ENCODE results near the gene MIPOL1. TPM values are rescaled to one million over a fixed set of nuclear protein-coding genes. Genes with fewer than 3 reads are reported as not detected.

MIPOL1 gene
- total RNA-seq, 3 donors from 2014 or later (not counting 1 experiment from before 2014, with no cell fraction given): not detected

DNA sequence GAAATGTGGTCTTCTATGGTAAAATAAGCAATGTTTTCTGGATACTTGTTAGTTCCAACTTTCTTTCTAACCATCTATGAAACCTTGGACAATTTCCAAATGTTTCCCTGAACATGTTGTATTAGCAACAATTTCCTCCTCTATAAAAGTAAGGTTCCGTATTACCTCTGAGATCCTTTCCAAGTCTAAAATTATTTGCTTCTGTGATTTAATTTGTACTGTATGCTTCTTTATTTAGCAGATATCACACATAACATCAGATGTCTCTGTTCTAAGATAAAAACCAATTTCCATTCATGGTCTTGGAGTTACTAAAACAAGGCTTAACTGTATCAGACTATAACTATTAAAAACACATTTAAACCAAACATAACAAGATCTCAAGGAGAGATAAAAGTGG, 220.1 kb downstream of the MIPOL1 start:
- ATAC-seq (no peak), DNase-seq (no peak)
- H3K27ac ChIP-seq (ENCODE audit: low read length): no peak overlapping the region
- H3K4me3 ChIP-seq (ENCODE audit: low read length): no peak overlapping the region
- Mint-ChIP-seq H3K4me3 (no peak overlapping the region), H3K4me1 (no peaks in the 10 kb centered on the region), H3K36me3 (no peaks in the 10 kb centered on the region), H3K27me3 (ENCODE audit: low read depth in 2 of 2) (no peaks in the 10 kb centered on the region), H3K27ac (no peak overlapping the region), H3K9me3 (peaks cover 5 to 9% of the 10 kb centered on the region in 2 donors)
- no peaks in the 10 kb centered on the region for H3K9me3 ChIP-seq (ENCODE audit: control insufficient read depth, insufficient read depth, low read length)
- intact Hi-C loops (cut with micrococcal nuclease): no loop called here
- TF ChIP-seq, protein P1, sequence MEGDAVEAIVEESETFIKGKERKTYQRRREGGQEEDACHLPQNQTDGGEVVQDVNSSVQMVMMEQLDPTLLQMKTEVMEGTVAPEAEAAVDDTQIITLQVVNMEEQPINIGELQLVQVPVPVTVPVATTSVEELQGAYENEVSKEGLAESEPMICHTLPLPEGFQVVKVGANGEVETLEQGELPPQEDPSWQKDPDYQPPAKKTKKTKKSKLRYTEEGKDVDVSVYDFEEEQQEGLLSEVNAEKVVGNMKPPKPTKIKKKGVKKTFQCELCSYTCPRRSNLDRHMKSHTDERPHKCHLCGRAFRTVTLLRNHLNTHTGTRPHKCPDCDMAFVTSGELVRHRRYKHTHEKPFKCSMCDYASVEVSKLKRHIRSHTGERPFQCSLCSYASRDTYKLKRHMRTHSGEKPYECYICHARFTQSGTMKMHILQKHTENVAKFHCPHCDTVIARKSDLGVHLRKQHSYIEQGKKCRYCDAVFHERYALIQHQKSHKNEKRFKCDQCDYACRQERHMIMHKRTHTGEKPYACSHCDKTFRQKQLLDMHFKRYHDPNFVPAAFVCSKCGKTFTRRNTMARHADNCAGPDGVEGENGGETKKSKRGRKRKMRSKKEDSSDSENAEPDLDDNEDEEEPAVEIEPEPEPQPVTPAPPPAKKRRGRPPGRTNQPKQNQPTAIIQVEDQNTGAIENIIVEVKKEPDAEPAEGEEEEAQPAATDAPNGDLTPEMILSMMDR (IDR thresholded peaks at IDR 0.05): no peak
- no peaks in the 10 kb centered on the region for H3K36me3 ChIP-seq (ENCODE audit: control insufficient read depth, insufficient read depth, low read length)
- H3K4me1 ChIP-seq (ENCODE audit: control insufficient read depth, insufficient read depth, low read length): no peaks in the 10 kb centered on the region
- no CpG with 5 or more reads among the region's 1 CpG for WGBS (ENCODE audit: insufficient coverage)
- no peaks in the 10 kb centered on the region for H3K27me3 ChIP-seq (ENCODE audit: control insufficient read depth, insufficient read depth, low read length)

DNA sequence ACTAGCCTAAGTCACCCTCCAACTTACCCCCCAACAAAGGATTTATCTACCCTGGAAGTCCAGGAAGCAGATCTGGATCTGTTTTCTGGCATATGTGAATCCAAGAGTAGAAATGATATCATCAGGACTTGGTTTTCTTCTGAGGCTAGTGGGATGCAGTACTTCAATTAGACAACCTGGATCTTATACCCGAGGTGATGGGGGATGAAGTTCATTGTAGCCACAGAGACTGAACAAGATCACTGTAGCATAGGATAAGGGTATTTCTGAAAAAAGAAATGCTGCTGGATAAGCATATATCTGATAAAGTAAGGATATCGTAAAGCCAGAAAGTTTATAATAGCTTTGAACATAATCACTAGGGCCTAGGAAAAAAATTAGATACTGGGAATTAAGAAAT, 222.9 kb downstream of the MIPOL1 start:
- no peak overlapping the region for H3K27ac ChIP-seq (ENCODE audit: low read length)
- H3K36me3 ChIP-seq (ENCODE audit: control insufficient read depth, insufficient read depth, low read length): no peaks in the 10 kb centered on the region
- H3K9me3 ChIP-seq (ENCODE audit: control insufficient read depth, insufficient read depth, low read length): no peaks in the 10 kb centered on the region
- no peaks in the 10 kb centered on the region for H3K27me3 ChIP-seq (ENCODE audit: control insufficient read depth, insufficient read depth, low read length)
- no peaks in the 10 kb centered on the region for H3K27me3 Mint-ChIP-seq (ENCODE audit: low read depth in 2 of 2)
- H3K4me3 Mint-ChIP-seq: no peak overlapping the region
- intact Hi-C loops (cut with micrococcal nuclease): no loop called here
- H3K9me3 Mint-ChIP-seq: peaks cover 3 to 7% of the 10 kb centered on the region in 2 donors
- no peak overlapping the region for H3K27ac Mint-ChIP-seq
- no peaks in the 10 kb centered on the region for H3K36me3 Mint-ChIP-seq
- 89% methylated on average over 2 of the region's 2 CpGs for WGBS (ENCODE audit: insufficient coverage)
- no peak for DNase-seq
- H3K4me3 ChIP-seq (ENCODE audit: low read length): no peak overlapping the region
- no peaks in the 10 kb centered on the region for H3K4me1 Mint-ChIP-seq
- TF ChIP-seq, protein P1 (IDR thresholded peaks at IDR 0.05): no peak
- no peaks in the 10 kb centered on the region for H3K4me1 ChIP-seq (ENCODE audit: control insufficient read depth, insufficient read depth, low read length)
- no peak for ATAC-seq

DNA sequence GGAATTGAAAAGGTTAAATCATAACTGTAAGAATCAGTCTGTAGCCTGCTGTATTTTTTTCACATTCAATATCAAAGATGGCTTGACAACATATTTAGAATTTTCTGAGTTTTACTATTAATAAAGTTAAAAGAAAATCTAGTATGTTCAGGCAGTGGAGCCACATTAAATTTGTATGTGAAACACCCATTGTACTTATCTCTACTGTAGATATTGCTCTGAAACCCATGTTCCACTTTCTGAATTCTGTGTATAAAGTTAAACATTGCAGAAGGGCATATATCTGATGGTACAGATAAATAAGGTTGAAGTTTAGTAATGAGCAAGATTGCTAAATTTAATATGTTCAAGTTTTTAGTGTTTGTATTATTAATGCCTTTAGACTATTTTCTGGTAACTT, 224.6 kb downstream of the MIPOL1 start:
- Mint-ChIP-seq H3K9me3 (peaks cover 5 to 8% of the 10 kb centered on the region in 2 donors), H3K4me3 (no peak overlapping the region), H3K27me3 (ENCODE audit: low read depth in 2 of 2) (no peaks in the 10 kb centered on the region), H3K4me1 (no peaks in the 10 kb centered on the region), H3K36me3 (no peaks in the 10 kb centered on the region), H3K27ac (no peak overlapping the region)
- DNase-seq (no peak), ATAC-seq (no peak)
- H3K4me1 ChIP-seq (ENCODE audit: control insufficient read depth, insufficient read depth, low read length): no peaks in the 10 kb centered on the region
- no peaks in the 10 kb centered on the region for H3K36me3 ChIP-seq (ENCODE audit: control insufficient read depth, insufficient read depth, low read length)
- H3K27ac ChIP-seq (ENCODE audit: low read length): no peak overlapping the region
- no peak overlapping the region for H3K4me3 ChIP-seq (ENCODE audit: low read length)
- TF ChIP-seq, protein P1 (IDR thresholded peaks at IDR 0.05): no peak
- intact Hi-C loops (cut with micrococcal nuclease): no loop called here
- H3K27me3 ChIP-seq (ENCODE audit: control insufficient read depth, insufficient read depth, low read length): no peaks in the 10 kb centered on the region
- H3K9me3 ChIP-seq (ENCODE audit: control insufficient read depth, insufficient read depth, low read length): no peaks in the 10 kb centered on the region

DNA sequence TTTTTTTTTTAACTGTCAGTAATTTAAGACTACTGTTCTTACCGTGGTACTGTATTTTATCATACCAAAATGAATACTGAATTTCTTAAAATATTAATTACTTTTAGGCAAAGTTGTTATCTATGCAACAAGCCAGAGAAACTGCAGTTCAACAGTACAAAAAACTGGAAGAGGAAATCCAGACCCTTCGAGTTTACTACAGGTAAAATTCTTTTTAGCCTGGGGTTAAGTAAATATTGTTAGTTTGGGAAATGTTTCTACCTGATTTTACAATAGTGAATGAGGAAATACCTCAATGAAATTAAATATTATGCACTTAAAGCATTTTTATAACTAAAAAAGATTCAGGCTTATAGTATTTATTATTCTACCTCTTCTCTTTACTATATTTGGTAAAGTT, 225.0 kb downstream of the MIPOL1 start:
- intact Hi-C loops (cut with micrococcal nuclease): no loop called here
- Mint-ChIP-seq H3K4me3 (no peak overlapping the region), H3K4me1 (no peaks in the 10 kb centered on the region), H3K27ac (no peak overlapping the region), H3K36me3 (no peaks in the 10 kb centered on the region), H3K9me3 (peaks cover 5 to 8% of the 10 kb centered on the region in 2 donors), H3K27me3 (ENCODE audit: low read depth in 2 of 2) (no peaks in the 10 kb centered on the region)
- H3K9me3 ChIP-seq (ENCODE audit: control insufficient read depth, insufficient read depth, low read length): no peaks in the 10 kb centered on the region
- TF ChIP-seq, protein P1 (IDR thresholded peaks at IDR 0.05): no peak
- WGBS (ENCODE audit: insufficient coverage): 80% methylated on average over 1 of the region's 2 CpGs
- no peaks in the 10 kb centered on the region for H3K4me1 ChIP-seq (ENCODE audit: control insufficient read depth, insufficient read depth, low read length)
- no peak overlapping the region for H3K4me3 ChIP-seq (ENCODE audit: low read length)
- no peaks in the 10 kb centered on the region for H3K36me3 ChIP-seq (ENCODE audit: control insufficient read depth, insufficient read depth, low read length)
- ATAC-seq (no peak), DNase-seq (no peak)
- H3K27me3 ChIP-seq (ENCODE audit: control insufficient read depth, insufficient read depth, low read length): no peaks in the 10 kb centered on the region
- no peak overlapping the region for H3K27ac ChIP-seq (ENCODE audit: low read length)
